K562 (cell line): ENCODE measurements around the gene EIF4G2. TPM values are rescaled to one million over a fixed set of nuclear protein-coding genes. Genes with fewer than 3 reads are reported as not detected.

Source experiments
- ATAC-seq: fragments of 200-7000 bp; cut with Tn5 transposase; 3 replicates; pipeline ENCODE4 v1.9.1; 2020; ENCODE audit warnings: moderate library complexity
- BruUV-seq: library from RNA; stranded (reverse); fragments of 400-500 nt; replicated peaks from 2 replicates; lab custom pipeline; 2021; lab: Mats Ljungman, UMichigan
- CTCF ChIA-PET: fragments of 300-600 bp; formaldehyde crosslinking; extraction: SDS; loops from one replicate; lab custom pipeline; 2021; ENCODE audit warnings: low intra/inter-chr PET ratio; lab: Yijun Ruan, JAX
- POLR2A ChIA-PET: fragments of 300-600, 350-650 bp; sonication (Branson Sonifier 250); formaldehyde crosslinking; extraction: SDS; loops from one replicate; lab custom pipeline; 2021; ENCODE audit warnings: antibody characterized with exemption, inconsistent platforms; lab: Yijun Ruan, JAX
- DNase-seq, 4 experiments: peaks; one replicate each; pipeline versions ENCODE4 v3.0.0 to v3.0.0-alpha.2; 2011 to 2018; ENCODE audit warnings: low spot score in 3 of 4, mixed read lengths in 3 of 4; ENCODE audit errors: extremely low read depth in 1 of 4
- FAIRE-seq: peaks from 2 replicates; lab custom pipeline; 2011; peaks lifted over from hg19 to GRCh38; lab: Jason Lieb, UNC
- H2AFZ ChIP-seq: 2 replicates; pipeline ENCODE4 v1.6.0; 2011; ENCODE audit warnings: low read depth, low read length, control low read depth, inconsistent platforms
- H3K27ac ChIP-seq: fragments of 200-600 bp; 3 replicates; pipeline ENCODE4 v1.8.0; 2011; ENCODE audit warnings: low read depth, mild to moderate bottlenecking, control low read depth, inconsistent platforms, low read length, moderate library complexity, mixed read lengths; ENCODE audit errors: extremely low read depth
- H3K27me3 ChIP-seq, 2 experiments: fragments of 300-600 bp in 1 of 2; 2 replicates in 1 of 2; 3 replicates in 1 of 2; pipeline versions ENCODE4 v1.6.0 to v1.8.0; 2011; ENCODE audit warnings: inconsistent platforms in 2 of 2, low read length in 2 of 2, mild to moderate bottlenecking in 1 of 2, mixed read lengths in 1 of 2, moderate library complexity in 1 of 2; ENCODE audit not compliant: control insufficient read depth in 2 of 2, insufficient read depth in 2 of 2
- H3K36me3 ChIP-seq: fragments of 300-600 bp; 3 replicates; pipeline ENCODE4 v1.8.0; 2011; ENCODE audit warnings: mild to moderate bottlenecking, low read length, inconsistent platforms; ENCODE audit not compliant: control insufficient read depth, insufficient read depth
- H3K4me1 ChIP-seq, 2 experiments: fragments of 200-600 bp in 1 of 2; replicated peaks in 1 of 2; 2 replicates in 1 of 2; 3 replicates in 1 of 2; pipeline versions ENCODE4 v1.5.1 to v1.8.0; 2011; ENCODE audit warnings: inconsistent platforms in 2 of 2, low read length in 2 of 2, mild to moderate bottlenecking in 1 of 2, mixed read lengths in 1 of 2, moderate library complexity in 1 of 2; ENCODE audit not compliant: control insufficient read depth in 2 of 2, insufficient read depth in 2 of 2
- H3K4me2 ChIP-seq: 2 replicates; pipeline ENCODE4 v1.6.1; 2011; ENCODE audit warnings: low read length, control low read depth, inconsistent platforms, mixed read lengths; ENCODE audit not compliant: insufficient read depth
- H3K4me3 ChIP-seq: fragments of 200-600 bp; sonication (generic), shearing (Covaris generic); 2 replicates; pipeline ENCODE4 v1.5.1; 2016; ENCODE audit warnings: control low read depth, inconsistent platforms
- H3K79me2 ChIP-seq: fragments of 200-600 bp; 3 replicates; pipeline ENCODE4 v1.8.0; 2011; ENCODE audit warnings: low read length, inconsistent platforms; ENCODE audit not compliant: control insufficient read depth, insufficient read depth
- H3K9ac ChIP-seq, 2 experiments: 2 replicates each; pipeline versions ENCODE4 v1.6.0 to v1.6.1; 2011; ENCODE audit warnings: low read depth in 2 of 2, low read length in 2 of 2, control low read depth in 1 of 2, inconsistent platforms in 1 of 2, mild to moderate bottlenecking in 1 of 2, mixed read lengths in 1 of 2; ENCODE audit not compliant: insufficient read depth in 1 of 2
- H3K9me1 ChIP-seq: one replicate; pipeline ENCODE4 v1.6.0; 2011; ENCODE audit warnings: inconsistent platforms, mild to moderate bottlenecking, low read length, moderate library complexity; ENCODE audit not compliant: control insufficient read depth, insufficient read depth
- H3K9me3 ChIP-seq: replicated peaks from 2 replicates; pipeline ENCODE4 v1.5.1; 2011; ENCODE audit warnings: low read depth, low read length, inconsistent platforms; ENCODE audit not compliant: control insufficient read depth, insufficient read depth
- H4K20me1 ChIP-seq: replicated peaks from 2 replicates; pipeline ENCODE4 v1.6.1; 2011; ENCODE audit warnings: low read length, inconsistent platforms, mixed read lengths; ENCODE audit not compliant: control insufficient read depth, insufficient read depth
- PRPF4 ChIP-seq: fragments of 200-400 bp; formaldehyde crosslinking; IDR thresholded peaks from one replicate; pipeline ENCODE4 v1.6.1; 2017; ENCODE audit warnings: low read length, low read depth, mild to moderate bottlenecking; ENCODE audit not compliant: insufficient read depth, poor library complexity, severe bottlenecking
- WGBS: fragments of 100-300 bp; shearing (Covaris generic); methylation state at CpG from one replicate; pipeline ENCODE4 v1.1.6; 2016; ENCODE audit warnings: low coverage, mixed read lengths; ENCODE audit not compliant: insufficient coverage; ENCODE audit errors: missing lambda C conversion rate; 5-methylcytosine and 5-hydroxymethylcytosine counted together
- in situ Hi-C: fragments of 300-500 bp; cut with MboI; formaldehyde crosslinking; loops from 4 replicates; pipeline ENCODE4 v1.15.0; 2018; ENCODE audit warnings: inconsistent platforms, mixed read lengths
- intact Hi-C: fragments of 100-400 bp; cut with micrococcal nuclease; formaldehyde crosslinking; loops from 2 replicates; pipeline ENCODE4 v1.14.2; 2022
- polyA plus RNA-seq, 8 experiments: library from polyadenylated mRNA; depleted of rRNA in 4 of 8; stranded (reverse) in 5 of 8; unstranded in 3 of 8; fragments of >200 nt; fragmentation: Nextera tagmentation in 2 of 8; fragmentation: Illumina TruSeq in 1 of 8; extraction: Ambion mirVana in 2 of 8; extraction: Trizol in 1 of 8; gene quantifications; 2 replicates each; pipeline versions ENCODE4 v1.2.1 to v1.2.3, GENCODE V29; 2011 to 2014; ENCODE audit warnings: inconsistent platforms in 1 of 8, missing spikeins in 1 of 8
- total RNA-seq, 7 experiments: library from RNA; depleted of rRNA in 6 of 7; stranded (reverse); fragments of >200 nt in 6 of 7; fragmentation: Illumina TruSeq in 2 of 7; extraction: Trizol in 2 of 7; gene quantifications; 2 replicates each; pipeline versions ENCODE4 v1.2.1 to v1.2.3, GENCODE V29; 2011 to 2021; ENCODE audit warnings: low replicate concordance in 1 of 7
- TF ChIP-seq, protein P1 (sequence below): fragments of 450-650 bp; IDR thresholded peaks from 2 replicates; pipeline ENCODE4 v1.6.1; 2016

The EIF4G2 gene
- total and polyA plus RNA-seq, 9 of the 15 experiments (the other 6 are each of a cell fraction or from before 2014, with no cell fraction given) = 206 to 790 (median 646) TPM

DNA sequence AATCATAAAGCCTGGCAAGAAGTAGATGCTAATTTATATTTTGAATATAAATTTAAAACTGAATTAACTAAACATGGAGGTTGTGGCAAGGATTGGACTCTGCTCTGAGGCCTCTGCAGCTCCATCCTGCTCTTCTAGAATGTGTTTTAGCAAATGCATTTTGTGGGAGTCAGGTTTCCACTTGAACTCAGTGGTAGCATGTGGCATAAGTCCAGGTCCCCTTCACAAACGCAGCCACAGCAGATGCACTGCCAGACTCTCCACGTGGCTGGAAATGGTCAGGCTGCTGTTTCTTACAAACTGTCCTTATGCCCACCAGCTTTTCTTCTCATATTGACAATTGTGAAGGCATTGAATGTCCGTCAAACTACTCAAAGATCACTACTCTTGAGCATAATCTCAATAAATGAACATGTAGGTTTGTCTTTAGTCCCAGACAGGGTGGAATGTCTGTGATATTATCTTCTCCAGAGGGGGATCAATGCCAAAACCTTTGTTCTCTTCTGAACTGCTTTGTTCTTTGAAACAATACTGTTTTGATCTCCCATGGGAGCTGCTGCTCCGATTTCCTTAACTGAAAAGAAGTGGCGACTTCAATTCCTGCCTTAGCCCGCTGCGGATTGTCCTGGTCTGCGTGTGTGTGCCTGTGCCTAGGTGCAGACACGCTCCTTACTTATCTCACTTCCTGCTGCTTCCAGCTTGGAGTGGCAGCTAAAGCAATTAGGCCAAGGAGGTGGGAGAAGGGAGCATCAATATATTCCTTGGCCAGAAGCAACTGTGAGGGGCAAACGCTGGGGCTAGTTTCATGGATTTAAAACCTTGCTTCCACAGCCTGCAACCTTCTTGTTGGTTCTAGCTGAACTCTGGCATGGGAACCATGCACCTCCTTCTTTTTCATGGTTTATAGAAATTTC, 24.2 kb downstream of the EIF4G2 start:
- CTCF ChIA-PET = no interaction called here
- Histone ChIP-seq H3K9me1 (no peaks in the 10 kb centered on the region), H3K4me3 (no peak overlapping the region), H3K4me1 (no peaks in the 10 kb centered on the region), H2AFZ (peak overlapping the region; percentile 32), H4K20me1 (no peaks in the 10 kb centered on the region), H3K9me3 (no peaks in the 10 kb centered on the region), H3K27me3 (no peaks in the 10 kb centered on the region), H3K36me3 (peaks cover 6% of the 10 kb centered on the region; the same call in 1 of the 3 replicates), H3K4me2 (no peak overlapping the region), H3K79me2 (no peaks in the 10 kb centered on the region), H3K9ac (no peak overlapping the region), H3K27ac (no peak overlapping the region)
- POLR2A ChIA-PET = interaction anchor here (0.6 to 2.2 kb wide), 7 partner anchors 7 to 207 kb away, joined by 3 to 9 read pairs (median 5); partner anchors contain the start of gene EIF4G2
- ATAC-seq = peak; percentile 45
- no TSS peak for BruUV-seq
- in situ Hi-C loops (loop anchor here (10.0 to 25.0 kb wide), 2 partner anchors 478 to 1000 kb away; no protein-coding TSS in a partner anchor), intact Hi-C loops (no loop called here)
- no peak for FAIRE-seq
- TF ChIP-seq, protein P1, sequence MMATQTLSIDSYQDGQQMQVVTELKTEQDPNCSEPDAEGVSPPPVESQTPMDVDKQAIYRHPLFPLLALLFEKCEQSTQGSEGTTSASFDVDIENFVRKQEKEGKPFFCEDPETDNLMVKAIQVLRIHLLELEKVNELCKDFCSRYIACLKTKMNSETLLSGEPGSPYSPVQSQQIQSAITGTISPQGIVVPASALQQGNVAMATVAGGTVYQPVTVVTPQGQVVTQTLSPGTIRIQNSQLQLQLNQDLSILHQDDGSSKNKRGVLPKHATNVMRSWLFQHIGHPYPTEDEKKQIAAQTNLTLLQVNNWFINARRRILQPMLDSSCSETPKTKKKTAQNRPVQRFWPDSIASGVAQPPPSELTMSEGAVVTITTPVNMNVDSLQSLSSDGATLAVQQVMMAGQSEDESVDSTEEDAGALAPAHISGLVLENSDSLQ = peak; percentile 29; the same call in 1 of the 2 replicates
- no peak for TF ChIP-seq PRPF4
- DNase-seq = no peak
- WGBS = 33% methylated on average over 10 of the region's 10 CpGs
